PC-9 (cell line): ENCODE measurements around the gene OR6V1. TPM values are rescaled to one million over a fixed set of nuclear protein-coding genes. Genes with fewer than 3 reads are reported as not detected.

ENCODE experiments used
- BruUV-seq: library from RNA; stranded (reverse); fragments of 400-500 nt; replicated peaks from 2 replicates; lab custom pipeline; 2021; lab: Mats Ljungman, UMichigan
- CTCF ChIA-PET: fragments of 300-600 bp; sonication (Branson Sonifier 250); formaldehyde crosslinking; loops from one replicate; lab custom pipeline; 2022; ENCODE audit warnings: antibody characterized with exemption; lab: Charles Lee
- POLR2A ChIA-PET: fragments of 300-600 bp; sonication (Branson Sonifier 250); formaldehyde crosslinking; loops from one replicate; lab custom pipeline; 2022; ENCODE audit warnings: antibody characterized with exemption; ENCODE audit not compliant: unreplicated experiment; lab: Charles Lee
- DNase-seq, 2 experiments: peaks; one replicate each; pipeline versions ENCODE4 v3.0.0 to v3.0.0-alpha.2; 2015 to 2022; ENCODE audit warnings: mixed read lengths in 1 of 2
- H2AFZ ChIP-seq: fragments of 200-600 bp; sonication (generic); 2 replicates; pipeline ENCODE4 v1.8.1; 2017; ENCODE audit warnings: antibody characterized with exemption
- H3F3A ChIP-seq: fragments of 200-600 bp; sonication (generic); 2 replicates; pipeline ENCODE4 v1.8.1; 2017; ENCODE audit warnings: antibody characterized with exemption, mild to moderate bottlenecking, low read depth; ENCODE audit not compliant: insufficient read depth
- H3K27ac ChIP-seq: fragments of 200-600 bp; sonication (generic); 2 replicates; pipeline ENCODE4 v1.6.1; 2016; ENCODE audit warnings: mixed run types
- H3K27me3 ChIP-seq: fragments of 200-600 bp; sonication (generic); 2 replicates; pipeline ENCODE4 v1.6.1; 2016; ENCODE audit warnings: low read depth, mixed run types; ENCODE audit not compliant: insufficient read depth
- H3K36me3 ChIP-seq: fragments of 200-600 bp; sonication (generic); 2 replicates; pipeline ENCODE4 v1.6.1; 2016; ENCODE audit warnings: low read depth, mixed run types
- H3K4me1 ChIP-seq: fragments of 200-600 bp; sonication (generic); replicated peaks from 2 replicates; pipeline ENCODE4 v1.6.1; 2016; ENCODE audit warnings: mixed run types; ENCODE audit not compliant: insufficient read depth
- H3K4me2 ChIP-seq: fragments of 200-600 bp; sonication (generic); 2 replicates; pipeline ENCODE4 v1.6.1; 2017; ENCODE audit warnings: mixed run types
- H3K4me3 ChIP-seq: fragments of 200-600 bp; sonication (generic); 2 replicates; pipeline ENCODE4 v1.6.1; 2016; ENCODE audit warnings: mixed run types
- H3K79me2 ChIP-seq: fragments of 200-600 bp; sonication (generic); 2 replicates; pipeline ENCODE4 v1.6.1; 2017; ENCODE audit warnings: low read depth, mixed run types
- H3K9me2 ChIP-seq: fragments of 200-600 bp; sonication (generic); 2 replicates; pipeline ENCODE4 v1.8.1; 2017; ENCODE audit warnings: mild to moderate bottlenecking; ENCODE audit not compliant: insufficient read depth
- H3K9me3 ChIP-seq: fragments of 200-600 bp; sonication (generic); 2 replicates; pipeline ENCODE4 v1.8.1; 2016; ENCODE audit warnings: low read depth; ENCODE audit not compliant: insufficient read depth
- H4K20me1 ChIP-seq: fragments of 200-600 bp; sonication (generic); 2 replicates; pipeline ENCODE4 v1.8.1; 2017; ENCODE audit not compliant: insufficient read depth
- EZH2 ChIP-seq: fragments of 200-600 bp; sonication (generic); IDR thresholded peaks from 2 replicates; pipeline ENCODE4 v1.8.0; 2017; ENCODE audit warnings: antibody characterized with exemption, low read depth
- intact Hi-C: fragments of 100-400 bp; cut with micrococcal nuclease; formaldehyde crosslinking; loops from one replicate; pipeline ENCODE4 v1.10.0; 2022; ENCODE audit not compliant: unreplicated experiment
- total RNA-seq: library from RNA; stranded (reverse); gene quantifications from 2 replicates; pipeline ENCODE4 v1.2.3, GENCODE V29; 2021
- TF ChIP-seq, protein P1 (sequence below): fragments of 200-600 bp; sonication (generic); conservative IDR thresholded peaks from 2 replicates; pipeline ENCODE4 v1.6.1; 2017; ENCODE audit warnings: mixed run types, antibody characterized with exemption, mild to moderate bottlenecking, moderate library complexity

The OR6V1 gene
- total RNA-seq, 1 experiment from 2014 or later: not detected

DNA sequence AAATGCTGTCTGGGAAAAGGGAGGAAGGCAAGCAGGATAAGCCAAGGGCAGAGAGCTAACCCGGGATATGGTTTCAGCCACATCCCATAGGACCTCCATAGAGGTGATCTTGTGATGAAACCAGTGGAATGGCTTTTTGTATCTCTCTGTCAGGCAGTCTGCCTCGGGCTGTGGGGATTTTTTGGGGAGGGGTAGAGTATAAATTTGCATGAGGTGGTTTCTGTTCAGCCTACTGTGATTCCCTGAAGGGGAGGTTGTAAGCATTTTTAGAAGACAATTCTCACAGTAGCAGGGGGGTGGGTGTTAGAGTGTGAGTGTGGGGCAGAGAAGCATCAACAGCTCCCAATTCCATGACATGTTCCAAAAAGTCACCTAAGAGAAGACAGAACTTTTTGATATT lies 37.1 kb upstream of the OR6V1 start:
- TF ChIP-seq, protein P1, sequence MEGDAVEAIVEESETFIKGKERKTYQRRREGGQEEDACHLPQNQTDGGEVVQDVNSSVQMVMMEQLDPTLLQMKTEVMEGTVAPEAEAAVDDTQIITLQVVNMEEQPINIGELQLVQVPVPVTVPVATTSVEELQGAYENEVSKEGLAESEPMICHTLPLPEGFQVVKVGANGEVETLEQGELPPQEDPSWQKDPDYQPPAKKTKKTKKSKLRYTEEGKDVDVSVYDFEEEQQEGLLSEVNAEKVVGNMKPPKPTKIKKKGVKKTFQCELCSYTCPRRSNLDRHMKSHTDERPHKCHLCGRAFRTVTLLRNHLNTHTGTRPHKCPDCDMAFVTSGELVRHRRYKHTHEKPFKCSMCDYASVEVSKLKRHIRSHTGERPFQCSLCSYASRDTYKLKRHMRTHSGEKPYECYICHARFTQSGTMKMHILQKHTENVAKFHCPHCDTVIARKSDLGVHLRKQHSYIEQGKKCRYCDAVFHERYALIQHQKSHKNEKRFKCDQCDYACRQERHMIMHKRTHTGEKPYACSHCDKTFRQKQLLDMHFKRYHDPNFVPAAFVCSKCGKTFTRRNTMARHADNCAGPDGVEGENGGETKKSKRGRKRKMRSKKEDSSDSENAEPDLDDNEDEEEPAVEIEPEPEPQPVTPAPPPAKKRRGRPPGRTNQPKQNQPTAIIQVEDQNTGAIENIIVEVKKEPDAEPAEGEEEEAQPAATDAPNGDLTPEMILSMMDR: no peak
- TF ChIP-seq EZH2: no peak
- H3K4me2 ChIP-seq: no peak overlapping the region
- no peak overlapping the region for H3K4me3 ChIP-seq
- no peaks in the 10 kb centered on the region; the same call in 1 of the 2 replicates for H3K4me1 ChIP-seq
- intact Hi-C loops: loop anchor here (2.0 kb wide), 1 partner anchor 48 kb away; no protein-coding TSS in a partner anchor
- DNase-seq: no peak
- H4K20me1 ChIP-seq: no peaks in the 10 kb centered on the region
- ChIA-PET POLR2A (interaction anchor here (0.6 kb wide), 1 partner anchor 104 kb away, joined by 3 read pairs; no protein-coding TSS in a partner anchor), CTCF (interaction anchor here (0.9 kb wide), 1 partner anchor 200 kb away, joined by 3 read pairs; no protein-coding TSS in a partner anchor)
- H3K27me3 ChIP-seq: no peaks in the 10 kb centered on the region
- H3K9me2 ChIP-seq: no peaks in the 10 kb centered on the region
- H2AFZ ChIP-seq: no peak overlapping the region
- H3K36me3 ChIP-seq: no peaks in the 10 kb centered on the region
- H3K79me2 ChIP-seq: no peaks in the 10 kb centered on the region
- BruUV-seq: no TSS peak
- no peaks in the 10 kb centered on the region for H3F3A ChIP-seq
- no peak overlapping the region for H3K27ac ChIP-seq
- no peaks in the 10 kb centered on the region for H3K9me3 ChIP-seq

DNA sequence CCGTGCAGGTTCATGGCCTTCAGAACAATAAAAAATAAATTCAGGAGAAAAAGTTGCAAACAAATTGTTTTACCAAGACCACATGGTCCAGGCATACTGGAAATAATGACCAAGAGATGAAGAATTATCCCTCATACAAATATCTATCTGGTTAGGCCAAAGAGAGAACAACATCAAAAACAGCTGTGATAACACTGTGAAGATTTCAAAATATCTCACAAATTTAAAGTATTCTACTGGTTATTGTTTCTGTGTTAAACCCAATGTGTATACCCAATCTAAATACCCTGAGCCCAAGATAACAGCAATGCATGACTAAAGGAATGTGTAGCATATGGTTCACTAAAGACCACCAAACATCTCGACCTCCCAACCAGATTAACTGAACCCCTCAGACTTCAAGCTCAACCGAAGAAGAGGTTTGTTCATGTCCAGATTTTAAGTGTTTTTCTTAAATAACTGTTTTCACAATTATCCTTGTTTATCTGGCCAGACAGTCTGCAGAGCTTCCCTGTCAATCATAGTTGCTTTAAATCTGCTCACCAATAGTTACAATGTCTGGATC lies 36.1 kb upstream of the OR6V1 start:
- no peaks in the 10 kb centered on the region for H4K20me1 ChIP-seq
- H3K4me1 ChIP-seq: no peaks in the 10 kb centered on the region; the same call in 1 of the 2 replicates
- no peaks in the 10 kb centered on the region for H3K27me3 ChIP-seq
- H3K4me3 ChIP-seq: no peak overlapping the region
- intact Hi-C loops: loop anchor here (2.0 kb wide), 1 partner anchor 47 kb away; no protein-coding TSS in a partner anchor
- H3K79me2 ChIP-seq: no peaks in the 10 kb centered on the region
- no TSS peak for BruUV-seq
- no peaks in the 10 kb centered on the region for H3F3A ChIP-seq
- TF ChIP-seq, protein P1: no peak
- TF ChIP-seq EZH2: no peak
- H3K9me3 ChIP-seq: no peaks in the 10 kb centered on the region
- H3K36me3 ChIP-seq: no peaks in the 10 kb centered on the region
- no peak for DNase-seq
- no peaks in the 10 kb centered on the region for H3K9me2 ChIP-seq
- POLR2A ChIA-PET: interaction anchor here (0.6 kb wide), 1 partner anchor 105 kb away, joined by 3 read pairs; no protein-coding TSS in a partner anchor
- H2AFZ ChIP-seq: no peak overlapping the region
- H3K4me2 ChIP-seq: no peak overlapping the region
- no peak overlapping the region for H3K27ac ChIP-seq
- CTCF ChIA-PET: no interaction called here

DNA sequence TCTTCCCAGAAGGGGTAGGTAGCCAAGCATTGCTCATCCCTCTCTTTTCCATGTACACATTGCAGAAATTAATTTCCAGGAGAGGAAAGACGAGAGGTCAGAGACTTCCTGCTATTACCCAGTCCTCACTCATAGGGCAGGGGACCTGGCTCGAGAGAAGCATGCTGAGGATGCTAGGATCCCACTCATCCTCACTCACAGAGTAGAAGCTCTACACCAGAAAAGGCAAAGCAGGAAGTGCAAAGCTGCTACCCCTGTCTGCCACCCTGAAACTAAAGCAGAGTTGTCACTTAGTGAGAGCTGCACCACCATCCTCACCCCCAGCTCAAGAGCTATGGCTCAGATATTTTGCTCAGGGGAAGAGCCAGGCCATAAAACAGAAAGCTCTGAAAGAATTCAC lies 35.1 kb upstream of the OR6V1 start:
- CTCF ChIA-PET: interaction anchor here (1.0 kb wide), 1 partner anchor 9 kb away, joined by 3 read pairs; no protein-coding TSS in a partner anchor
- H2AFZ ChIP-seq: no peak overlapping the region

More for the DNA sequence above, 35.1 kb upstream of the OR6V1 start:
- Histone ChIP-seq H3K9me2 (no peaks in the 10 kb centered on the region), H4K20me1 (no peaks in the 10 kb centered on the region), H3K27me3 (no peaks in the 10 kb centered on the region), H3K9me3 (no peaks in the 10 kb centered on the region), H3F3A (no peaks in the 10 kb centered on the region), H3K4me1 (no peaks in the 10 kb centered on the region; the same call in 1 of the 2 replicates), H3K4me2 (no peak overlapping the region), H3K36me3 (no peaks in the 10 kb centered on the region), H3K27ac (no peak overlapping the region), H3K4me3 (no peak overlapping the region), H3K79me2 (no peaks in the 10 kb centered on the region)
- TF ChIP-seq, protein P1: no peak
- no peak for TF ChIP-seq EZH2
- BruUV-seq: no TSS peak
- POLR2A ChIA-PET: no interaction called here
- intact Hi-C loops: no loop called here
- DNase-seq: no peak
